GM12873 (cell line): ENCODE measurements around the gene RDH5.

Experiments
- CTCF ChIP-seq: IDR thresholded peaks from 2 replicates; pipeline ENCODE4 v1.5.1; 2012; ENCODE audit warnings: low read depth, mild to moderate bottlenecking, moderate library complexity, low read length, control low read depth; ENCODE audit not compliant: insufficient read depth; ENCODE audit errors: missing control alignments

RDH5 gene

GRCh38 chr12:55726971-55727370 lies 6.8 kb downstream of the RDH5 start:
- TF ChIP-seq CTCF, result no peak

GRCh38 chr12:55727643-55728185 lies 7.5 kb downstream of the RDH5 start:
- TF ChIP-seq CTCF, result no peak

GRCh38 chr12:55728186-55728938 lies 8.2 kb downstream of the RDH5 start:
- peak; percentile 7 for TF ChIP-seq CTCF

DNA sequence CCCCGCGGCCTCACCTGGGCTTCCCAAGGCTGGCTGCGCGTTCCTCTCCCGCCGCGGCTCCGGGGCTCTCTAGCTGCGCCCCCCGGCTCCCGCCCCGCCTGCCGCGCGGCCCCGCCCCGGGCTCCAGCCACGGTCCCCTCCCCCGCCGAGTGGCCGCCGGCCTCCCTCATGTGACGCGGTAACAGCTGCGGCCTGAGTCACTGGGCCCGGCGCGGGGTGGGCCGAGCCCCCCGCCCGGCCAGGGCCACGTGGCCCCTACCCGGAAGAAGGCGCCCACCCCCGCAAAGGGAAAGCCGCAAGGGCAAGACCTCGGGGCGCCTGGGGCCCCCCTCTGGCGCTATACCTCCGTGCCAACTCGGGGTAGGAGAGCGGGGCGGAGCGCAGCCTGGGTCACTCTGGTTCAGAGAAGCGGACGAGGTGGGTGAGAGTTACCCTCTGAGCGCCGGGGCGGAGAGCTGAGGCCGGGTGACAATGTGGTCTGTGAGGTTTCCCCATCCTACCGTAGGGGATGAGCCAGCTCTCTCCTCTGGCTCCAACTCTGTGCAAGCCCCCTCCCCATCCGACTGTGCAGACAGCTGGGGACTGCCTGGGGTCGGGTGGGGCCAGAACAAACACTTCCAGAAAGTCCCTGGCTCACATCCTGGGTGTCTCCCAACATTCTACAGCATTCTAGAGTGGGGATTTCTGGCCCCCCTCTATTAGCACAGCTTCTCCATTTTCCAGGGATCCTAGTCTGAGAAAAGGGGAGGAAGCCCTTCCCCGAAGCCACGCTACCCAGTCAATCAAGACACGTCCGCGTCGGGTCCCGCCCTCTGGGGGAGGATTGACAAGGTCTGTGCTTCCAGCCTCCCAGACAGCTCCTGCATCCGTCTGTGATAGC lies 9.0 kb downstream of the RDH5 start, which contains the start of gene CD63:
CD63 (minus strand) TSS at position 71 of the 880 bp plus-strand sequence. CDS start 668 bp downstream, outside the sequence.
- TF ChIP-seq CTCF, result peak; percentile 1

GRCh38 chr12:55729819-55730818 lies 9.9 kb downstream of the RDH5 start:
- peak; percentile 12 for TF ChIP-seq CTCF

DNA sequence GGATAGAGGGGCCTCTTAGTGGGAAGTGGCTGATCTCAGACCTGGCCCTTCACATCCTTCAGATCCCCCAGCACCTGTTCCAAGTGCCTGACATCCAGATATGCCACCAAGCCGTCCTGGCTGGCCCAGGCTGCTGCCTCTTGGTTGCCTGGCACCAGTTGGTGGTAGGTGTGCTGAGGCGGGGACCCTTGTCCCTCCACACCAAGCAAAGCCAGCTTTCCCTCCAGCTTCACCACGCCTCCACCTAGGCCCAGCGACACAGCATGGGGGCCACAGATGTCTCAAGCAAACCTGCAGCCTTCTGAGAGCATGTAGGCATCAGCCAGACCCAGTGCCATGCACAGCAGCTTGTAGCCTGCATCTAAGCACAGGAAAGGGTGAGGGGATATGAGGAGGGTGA lies 12.1 kb downstream of the RDH5 start:
- TF ChIP-seq CTCF, result no peak
